Psoas muscle (tissue), 8 donors: ENCODE results near the gene PPIC. TPM values are rescaled to one million over a fixed set of nuclear protein-coding genes. Genes with fewer than 3 reads are reported as not detected.

ENCODE experiments used
- ATAC-seq, 4 donors: fragments of 200-7000 bp; cut with Tn5 transposase; one replicate each; pipeline ENCODE4 v1.9.1; 2020; ENCODE audit warnings: moderate library complexity in 3 of 4, mild to moderate bottlenecking in 2 of 4
- DNase-seq, 2 donors: peaks; one replicate each; pipeline ENCODE4 v3.0.0-alpha.2; 2020
- H3K27ac ChIP-seq: fragments of 200-600 bp; one replicate; pipeline ENCODE4 v1.8.0; 2022
- H3K27me3 ChIP-seq, 3 donors: fragments of 200-600 bp in 1 of 3; one replicate each; pipeline versions ENCODE4 v1.6.1 to v1.8.0; 2013 to 2022; ENCODE audit warnings: low read length in 2 of 3, mild to moderate bottlenecking in 2 of 3, moderate library complexity in 1 of 3; ENCODE audit not compliant: insufficient read depth in 3 of 3
- H3K36me3 ChIP-seq, 2 donors: fragments of 200-600 bp in 1 of 2; one replicate each; pipeline versions ENCODE4 v1.6.1 to v1.8.0; 2013 to 2022; ENCODE audit warnings: low read depth in 1 of 2, mild to moderate bottlenecking in 1 of 2, moderate library complexity in 1 of 2; ENCODE audit not compliant: insufficient read depth in 1 of 2
- H3K4me1 ChIP-seq: fragments of 200-600 bp; one replicate; pipeline ENCODE4 v1.8.0; 2022
- H3K4me3 ChIP-seq: fragments of 200-600 bp; one replicate; pipeline ENCODE4 v1.8.0; 2022; ENCODE audit warnings: mild to moderate bottlenecking
- H3K9me3 ChIP-seq: fragments of 200-600 bp; one replicate; pipeline ENCODE4 v1.8.0; 2022
- WGBS, 3 donors: extraction: QIAGEN DNeasy Blood & Tissue Kit; methylation state at CpG; one replicate each; pipeline versions ENCODE4 v1.1.6 to v1.1.7; 2013; 5-methylcytosine and 5-hydroxymethylcytosine counted together
- intact Hi-C, 2 donors: fragments of 100-400 bp; cut with DNase I; formaldehyde crosslinking; loops; one replicate each; pipeline versions ENCODE4 v1.11.0 to v1.14.2; 2022
- long read RNA-seq, 2 donors: library from polyadenylated mRNA; unstranded; transcript quantifications; one replicate each; pipeline ENCODE4 v2.0.0, GENCODE V29; 2021
- polyA plus RNA-seq, 3 donors: library from polyadenylated mRNA; stranded (reverse); fragments of 200-250 nt; gene quantifications; one replicate each; pipeline ENCODE4 v1.2.3, GENCODE V29; 2013
- total RNA-seq, 4 donors: library from RNA; stranded (reverse); fragmentation: NEBNext Ultra II Directional in 2 of 4; extraction: Animal tissue kit (Norgen Biotek cat#: 25700) in 2 of 4; gene quantifications; one replicate each; pipeline versions ENCODE4 v1.2.1 to v1.2.4, GENCODE V29; 2021 to 2023
- TF ChIP-seq, protein P1 (sequence below): fragments of 200-600 bp; IDR thresholded peaks from one replicate; pipeline ENCODE4 v1.8.0; 2022; ENCODE audit warnings: antibody characterized with exemption
- donor health status: healthy with polysubstance abuse.
- donor health status: DM: no; HTN: no; CAD: no; lungs with moderate emphysema.
- donor health status: Bipolar disorder and iron deficiency.
- donor health status: healthy.
- donor health status: DM: yes; HTN: yes; CAD: no.
- donor health status: DM: no; HTN: no; CAD: no.
- donor health status: DM: no; HTN: no; CAD: no.
- donor health status: DM: yes; HTN: yes; CAD: no.

Gene PPIC
- total RNA-seq (10 to 100 TPM; 13.7 to 27.4 (median 16.5) TPM), polyA plus RNA-seq (10 to 100 TPM; 23.7 to 36.5 (median 25.0) TPM)
- long read RNA-seq, donor 1, transcript PPIC-201 (5 exons, 1,380 nt): major isoform, 21 of 22 reads
- long read RNA-seq, donor 1, partial matches to known transcripts: 0 of 22 reads
- long read RNA-seq, donor 1, other reads (novel, unspliced or antisense): 1 of 22 reads
- long read RNA-seq, donor 2, transcript PPIC-201 (5 exons, 1,380 nt): major isoform, 33 of 36 reads
- long read RNA-seq, donor 2, partial matches to known transcripts: 1 of 36 reads
- long read RNA-seq, donor 2, other reads (novel, unspliced or antisense): 2 of 36 reads

DNA sequence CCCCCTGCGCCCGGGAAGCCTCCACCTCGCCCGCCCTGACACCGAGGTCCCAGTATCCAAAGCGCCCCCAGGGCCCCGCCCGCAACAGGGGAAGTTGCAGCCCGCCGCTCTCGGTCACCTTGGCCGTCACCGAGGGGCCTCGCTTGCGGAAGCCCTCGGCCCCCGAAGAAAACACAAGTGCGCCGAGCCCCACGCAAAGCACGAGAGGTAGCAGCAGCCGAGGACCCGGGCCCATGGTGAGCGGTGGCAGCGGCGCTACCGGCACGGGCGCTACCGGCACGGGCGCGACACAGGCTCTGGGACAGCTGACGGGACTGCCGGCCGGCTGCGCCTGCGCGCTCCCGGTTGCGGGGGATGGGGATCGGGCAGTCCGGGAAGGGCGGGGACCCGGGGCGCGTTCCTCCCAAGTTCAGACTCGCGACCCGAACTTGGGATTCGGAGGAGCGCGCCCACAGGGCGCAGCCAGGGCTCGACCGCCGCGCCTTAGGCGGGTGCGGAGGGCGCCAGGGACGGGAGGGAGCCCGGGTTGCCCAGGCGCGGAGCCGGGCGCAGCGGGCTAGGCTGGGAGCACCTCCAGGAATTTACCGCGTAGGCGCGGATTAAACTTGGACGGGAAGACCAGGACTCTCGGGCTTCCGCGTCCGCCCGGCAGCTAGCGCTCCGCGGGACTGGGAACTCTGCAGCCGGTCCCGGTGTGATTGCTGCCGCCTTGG is at the start of gene PPIC:
Gene PPIC, minus strand, starts transcription at position 335 of the 713 bp plus-strand sequence. Its CDS starts 100 bp downstream, at position 235.
- Histone ChIP-seq H3K36me3 (no peaks in the 10 kb centered on the region), H3K4me3 (peak within 1 kb of the TSS; percentile 91), H3K9me3 (no peaks in the 10 kb centered on the region), H3K27ac (peak within 1 kb of the TSS; percentile 90), H3K27me3 (no peaks in the 10 kb centered on the region), H3K4me1 (peaks cover 8% of the 10 kb centered on the region)
- WGBS, 3 donors: 0% methylated on average over 78 to 84 of the region's 84 CpGs
- ATAC-seq (peak; percentile 96 to 98 (median 97)), DNase-seq (peak; percentile 90 to 93)
- intact Hi-C loops: loop anchor here in 1 of 2 donors (2.0 to 5.0 kb wide), 2 partner anchors 192 to 259 kb away; partner anchors contain the start of genes SNX2 and SNX24
- TF ChIP-seq, protein P1, sequence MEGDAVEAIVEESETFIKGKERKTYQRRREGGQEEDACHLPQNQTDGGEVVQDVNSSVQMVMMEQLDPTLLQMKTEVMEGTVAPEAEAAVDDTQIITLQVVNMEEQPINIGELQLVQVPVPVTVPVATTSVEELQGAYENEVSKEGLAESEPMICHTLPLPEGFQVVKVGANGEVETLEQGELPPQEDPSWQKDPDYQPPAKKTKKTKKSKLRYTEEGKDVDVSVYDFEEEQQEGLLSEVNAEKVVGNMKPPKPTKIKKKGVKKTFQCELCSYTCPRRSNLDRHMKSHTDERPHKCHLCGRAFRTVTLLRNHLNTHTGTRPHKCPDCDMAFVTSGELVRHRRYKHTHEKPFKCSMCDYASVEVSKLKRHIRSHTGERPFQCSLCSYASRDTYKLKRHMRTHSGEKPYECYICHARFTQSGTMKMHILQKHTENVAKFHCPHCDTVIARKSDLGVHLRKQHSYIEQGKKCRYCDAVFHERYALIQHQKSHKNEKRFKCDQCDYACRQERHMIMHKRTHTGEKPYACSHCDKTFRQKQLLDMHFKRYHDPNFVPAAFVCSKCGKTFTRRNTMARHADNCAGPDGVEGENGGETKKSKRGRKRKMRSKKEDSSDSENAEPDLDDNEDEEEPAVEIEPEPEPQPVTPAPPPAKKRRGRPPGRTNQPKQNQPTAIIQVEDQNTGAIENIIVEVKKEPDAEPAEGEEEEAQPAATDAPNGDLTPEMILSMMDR: no peak

- H3K27ac ChIP-seq: no peak overlapping the region
- no peaks in the 10 kb centered on the region for H3K9me3 ChIP-seq
- DNase-seq (no peak), ATAC-seq (no peak)
- H3K4me3 ChIP-seq: no peak overlapping the region
- intact Hi-C loops: loop anchor here in 1 of 2 donors (10.0 kb wide), 1 partner anchor 241 kb away; the partner anchor contains the start of gene SNX24
- peaks cover 0 to 69% (median 37%) of the 10 kb centered on the region in 3 donors for H3K27me3 ChIP-seq
- 25 to 51% (median 40%) methylated on average over 12 of the region's 12 CpGs for WGBS, 3 donors
- H3K36me3 ChIP-seq: no peaks in the 10 kb centered on the region
- TF ChIP-seq, protein P1: no peak
- H3K4me1 ChIP-seq: peaks cover 13% of the 10 kb centered on the region
These were observed 49.2 kb upstream of the PPIC start for GRCh38 chr5:123085638-123086286.

- no peaks in the 10 kb centered on the region for H3K9me3 ChIP-seq
- 71 to 77% (median 74%) methylated on average over 9 of the region's 9 CpGs for WGBS, 3 donors
- H3K4me1 ChIP-seq: peaks cover 11% of the 10 kb centered on the region
- peaks cover 0 to 61% (median 32%) of the 10 kb centered on the region in 3 donors for H3K27me3 ChIP-seq
- H3K36me3 ChIP-seq: no peaks in the 10 kb centered on the region
- ATAC-seq (no peak), DNase-seq (no peak)
- H3K27ac ChIP-seq: no peak overlapping the region
- no peak overlapping the region for H3K4me3 ChIP-seq
- intact Hi-C loops: loop anchor here in 1 of 2 donors (10.0 kb wide), 1 partner anchor 240 kb away; the partner anchor contains the start of gene SNX24
- TF ChIP-seq, protein P1: no peak
These were observed 48.4 kb upstream of the PPIC start for GRCh38 chr5:123084730-123085605.

- TF ChIP-seq, protein P1: no peak
- DNase-seq (no peak), ATAC-seq (no peak)
- peaks cover 7% of the 10 kb centered on the region for H3K4me1 ChIP-seq
- intact Hi-C loops: loop anchor here in 1 of 2 donors (10.0 kb wide), 1 partner anchor 238 kb away; the partner anchor contains the start of gene SNX24
- peaks cover 2 to 46% (median 16%) of the 10 kb centered on the region in 3 donors for H3K27me3 ChIP-seq
- WGBS, 3 donors: 75 to 86% (median 85%) methylated on average over 3 of the region's 3 CpGs
- no peak overlapping the region for H3K27ac ChIP-seq
- H3K36me3 ChIP-seq: no peaks in the 10 kb centered on the region
- H3K4me3 ChIP-seq: no peak overlapping the region
- no peaks in the 10 kb centered on the region for H3K9me3 ChIP-seq
These were observed 46.8 kb upstream of the PPIC start for GRCh38 chr5:123083298-123083697.
